ENCODE data around the gene AFAP1L1.

AFAP1L1 gene

DNA sequence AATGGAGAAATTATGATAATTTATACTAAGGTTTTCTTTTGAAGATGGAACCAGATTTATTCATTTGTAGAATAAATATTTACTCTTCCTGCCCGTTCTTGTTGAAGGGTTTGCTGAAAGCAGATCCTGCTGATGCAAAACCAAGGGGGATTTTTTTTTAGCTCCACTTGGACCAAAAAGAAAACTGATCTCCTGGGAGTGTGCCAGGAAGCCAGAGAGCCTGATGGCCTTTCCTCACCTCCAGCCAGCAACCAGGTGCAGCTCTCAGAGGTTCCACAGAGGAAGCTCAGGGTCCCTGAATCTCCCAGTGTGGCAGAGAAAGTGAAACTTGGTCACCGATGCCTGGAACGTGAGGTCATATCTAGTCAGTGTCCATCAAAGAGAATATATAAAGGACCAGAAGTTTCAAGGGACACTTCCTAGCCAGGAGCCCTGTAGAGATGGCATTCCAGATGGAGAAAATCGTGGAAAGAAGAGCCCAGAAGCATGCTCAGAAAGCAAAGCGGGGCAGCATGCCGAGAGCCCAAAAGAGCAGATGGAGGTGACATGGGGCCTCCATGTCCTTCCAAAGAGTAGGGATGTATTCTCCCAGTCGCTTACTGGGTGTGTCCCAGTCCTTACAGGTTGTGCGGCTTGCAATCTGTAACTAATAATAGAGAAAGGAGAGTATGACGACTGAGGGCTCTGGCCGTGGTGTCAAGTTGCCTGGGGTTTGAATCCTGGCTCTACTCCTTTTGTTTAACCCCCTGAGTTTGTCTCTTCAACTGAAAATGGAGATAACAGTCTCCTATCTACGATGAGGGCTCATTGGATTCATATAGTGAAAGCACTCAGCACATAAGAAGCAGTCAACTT, 12.2 kb downstream of the AFAP1L1 start:
- no peak for ATAC-seq
- TF ChIP-seq ESRRG (CRISPR knock-in tag; IDR thresholded peaks at IDR 0.05) = no peak
- TF ChIP-seq ARNTL (CRISPR knock-in tag; IDR thresholded peaks at IDR 0.05; ENCODE audit: borderline replicate concordance, low read depth) = no peak
- no peak for TF ChIP-seq ZFP30 (CRISPR knock-in tag; IDR thresholded peaks at IDR 0.05)
- TF ChIP-seq TCF4 (CRISPR knock-in tag; IDR thresholded peaks at IDR 0.05; ENCODE audit: borderline replicate concordance) = no peak
- TF ChIP-seq ZC3H10 (CRISPR knock-in tag; IDR thresholded peaks at IDR 0.05) = no peak
- TF ChIP-seq, protein P1, sequence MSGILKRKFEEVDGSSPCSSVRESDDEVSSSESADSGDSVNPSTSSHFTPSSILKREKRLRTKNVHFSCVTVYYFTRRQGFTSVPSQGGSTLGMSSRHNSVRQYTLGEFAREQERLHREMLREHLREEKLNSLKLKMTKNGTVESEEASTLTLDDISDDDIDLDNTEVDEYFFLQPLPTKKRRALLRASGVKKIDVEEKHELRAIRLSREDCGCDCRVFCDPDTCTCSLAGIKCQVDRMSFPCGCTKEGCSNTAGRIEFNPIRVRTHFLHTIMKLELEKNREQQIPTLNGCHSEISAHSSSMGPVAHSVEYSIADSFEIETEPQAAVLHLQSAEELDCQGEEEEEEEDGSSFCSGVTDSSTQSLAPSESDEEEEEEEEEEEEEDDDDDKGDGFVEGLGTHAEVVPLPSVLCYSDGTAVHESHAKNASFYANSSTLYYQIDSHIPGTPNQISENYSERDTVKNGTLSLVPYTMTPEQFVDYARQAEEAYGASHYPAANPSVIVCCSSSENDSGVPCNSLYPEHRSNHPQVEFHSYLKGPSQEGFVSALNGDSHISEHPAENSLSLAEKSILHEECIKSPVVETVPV (CRISPR knock-in tag; IDR thresholded peaks at IDR 0.05) = no peak
- TF ChIP-seq ZNF8 (CRISPR knock-in tag; IDR thresholded peaks at IDR 0.05) = no peak
- TF ChIP-seq RARB (CRISPR knock-in tag; IDR thresholded peaks at IDR 0.05) = no peak
- TF ChIP-seq, protein P2, sequence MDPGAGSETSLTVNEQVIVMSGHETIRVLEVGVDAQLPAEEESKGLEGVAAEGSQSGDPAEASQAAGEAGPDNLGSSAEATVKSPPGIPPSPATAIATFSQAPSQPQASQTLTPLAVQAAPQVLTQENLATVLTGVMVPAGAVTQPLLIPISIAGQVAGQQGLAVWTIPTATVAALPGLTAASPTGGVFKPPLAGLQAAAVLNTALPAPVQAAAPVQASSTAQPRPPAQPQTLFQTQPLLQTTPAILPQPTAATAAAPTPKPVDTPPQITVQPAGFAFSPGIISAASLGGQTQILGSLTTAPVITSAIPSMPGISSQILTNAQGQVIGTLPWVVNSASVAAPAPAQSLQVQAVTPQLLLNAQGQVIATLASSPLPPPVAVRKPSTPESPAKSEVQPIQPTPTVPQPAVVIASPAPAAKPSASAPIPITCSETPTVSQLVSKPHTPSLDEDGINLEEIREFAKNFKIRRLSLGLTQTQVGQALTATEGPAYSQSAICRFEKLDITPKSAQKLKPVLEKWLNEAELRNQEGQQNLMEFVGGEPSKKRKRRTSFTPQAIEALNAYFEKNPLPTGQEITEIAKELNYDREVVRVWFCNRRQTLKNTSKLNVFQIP (CRISPR knock-in tag; IDR thresholded peaks at IDR 0.05; ENCODE audit: borderline replicate concordance, low read depth) = no peak
- TF ChIP-seq PPARA (CRISPR knock-in tag; IDR thresholded peaks at IDR 0.05; ENCODE audit: borderline replicate concordance) = no peak
- TF ChIP-seq ZNF70 (CRISPR knock-in tag; IDR thresholded peaks at IDR 0.05) = no peak
- no peak for TF ChIP-seq OSR1 (CRISPR knock-in tag; IDR thresholded peaks at IDR 0.05)
- TF ChIP-seq, protein P3, sequence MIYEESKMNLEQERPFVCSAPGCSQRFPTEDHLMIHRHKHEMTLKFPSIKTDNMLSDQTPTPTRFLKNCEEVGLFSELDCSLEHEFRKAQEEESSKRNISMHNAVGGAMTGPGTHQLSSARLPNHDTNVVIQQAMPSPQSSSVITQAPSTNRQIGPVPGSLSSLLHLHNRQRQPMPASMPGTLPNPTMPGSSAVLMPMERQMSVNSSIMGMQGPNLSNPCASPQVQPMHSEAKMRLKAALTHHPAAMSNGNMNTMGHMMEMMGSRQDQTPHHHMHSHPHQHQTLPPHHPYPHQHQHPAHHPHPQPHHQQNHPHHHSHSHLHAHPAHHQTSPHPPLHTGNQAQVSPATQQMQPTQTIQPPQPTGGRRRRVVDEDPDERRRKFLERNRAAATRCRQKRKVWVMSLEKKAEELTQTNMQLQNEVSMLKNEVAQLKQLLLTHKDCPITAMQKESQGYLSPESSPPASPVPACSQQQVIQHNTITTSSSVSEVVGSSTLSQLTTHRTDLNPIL (CRISPR knock-in tag; IDR thresholded peaks at IDR 0.05; ENCODE audit: low read depth) = no peak
- TF ChIP-seq ZNF565 (CRISPR knock-in tag; conservative IDR thresholded peaks at IDR 0.05; ENCODE audit: low read depth) = no peak
- TF ChIP-seq SNAI2 (CRISPR knock-in tag; IDR thresholded peaks at IDR 0.05) = no peak
- TF ChIP-seq ISL1 (CRISPR knock-in tag; IDR thresholded peaks at IDR 0.05) = no peak
- TF ChIP-seq ZFP3 (CRISPR knock-in tag; IDR thresholded peaks at IDR 0.05) = no peak
- TF ChIP-seq, protein P4, sequence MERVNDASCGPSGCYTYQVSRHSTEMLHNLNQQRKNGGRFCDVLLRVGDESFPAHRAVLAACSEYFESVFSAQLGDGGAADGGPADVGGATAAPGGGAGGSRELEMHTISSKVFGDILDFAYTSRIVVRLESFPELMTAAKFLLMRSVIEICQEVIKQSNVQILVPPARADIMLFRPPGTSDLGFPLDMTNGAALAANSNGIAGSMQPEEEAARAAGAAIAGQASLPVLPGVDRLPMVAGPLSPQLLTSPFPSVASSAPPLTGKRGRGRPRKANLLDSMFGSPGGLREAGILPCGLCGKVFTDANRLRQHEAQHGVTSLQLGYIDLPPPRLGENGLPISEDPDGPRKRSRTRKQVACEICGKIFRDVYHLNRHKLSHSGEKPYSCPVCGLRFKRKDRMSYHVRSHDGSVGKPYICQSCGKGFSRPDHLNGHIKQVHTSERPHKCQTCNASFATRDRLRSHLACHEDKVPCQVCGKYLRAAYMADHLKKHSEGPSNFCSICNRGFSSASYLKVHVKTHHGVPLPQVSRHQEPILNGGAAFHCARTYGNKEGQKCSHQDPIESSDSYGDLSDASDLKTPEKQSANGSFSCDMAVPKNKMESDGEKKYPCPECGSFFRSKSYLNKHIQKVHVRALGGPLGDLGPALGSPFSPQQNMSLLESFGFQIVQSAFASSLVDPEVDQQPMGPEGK (CRISPR knock-in tag; IDR thresholded peaks at IDR 0.05; ENCODE audit: borderline replicate concordance) = no peak
- no peak for TF ChIP-seq BACH2 (CRISPR knock-in tag; IDR thresholded peaks at IDR 0.05; ENCODE audit: borderline replicate concordance)
- TF ChIP-seq, protein P5, sequence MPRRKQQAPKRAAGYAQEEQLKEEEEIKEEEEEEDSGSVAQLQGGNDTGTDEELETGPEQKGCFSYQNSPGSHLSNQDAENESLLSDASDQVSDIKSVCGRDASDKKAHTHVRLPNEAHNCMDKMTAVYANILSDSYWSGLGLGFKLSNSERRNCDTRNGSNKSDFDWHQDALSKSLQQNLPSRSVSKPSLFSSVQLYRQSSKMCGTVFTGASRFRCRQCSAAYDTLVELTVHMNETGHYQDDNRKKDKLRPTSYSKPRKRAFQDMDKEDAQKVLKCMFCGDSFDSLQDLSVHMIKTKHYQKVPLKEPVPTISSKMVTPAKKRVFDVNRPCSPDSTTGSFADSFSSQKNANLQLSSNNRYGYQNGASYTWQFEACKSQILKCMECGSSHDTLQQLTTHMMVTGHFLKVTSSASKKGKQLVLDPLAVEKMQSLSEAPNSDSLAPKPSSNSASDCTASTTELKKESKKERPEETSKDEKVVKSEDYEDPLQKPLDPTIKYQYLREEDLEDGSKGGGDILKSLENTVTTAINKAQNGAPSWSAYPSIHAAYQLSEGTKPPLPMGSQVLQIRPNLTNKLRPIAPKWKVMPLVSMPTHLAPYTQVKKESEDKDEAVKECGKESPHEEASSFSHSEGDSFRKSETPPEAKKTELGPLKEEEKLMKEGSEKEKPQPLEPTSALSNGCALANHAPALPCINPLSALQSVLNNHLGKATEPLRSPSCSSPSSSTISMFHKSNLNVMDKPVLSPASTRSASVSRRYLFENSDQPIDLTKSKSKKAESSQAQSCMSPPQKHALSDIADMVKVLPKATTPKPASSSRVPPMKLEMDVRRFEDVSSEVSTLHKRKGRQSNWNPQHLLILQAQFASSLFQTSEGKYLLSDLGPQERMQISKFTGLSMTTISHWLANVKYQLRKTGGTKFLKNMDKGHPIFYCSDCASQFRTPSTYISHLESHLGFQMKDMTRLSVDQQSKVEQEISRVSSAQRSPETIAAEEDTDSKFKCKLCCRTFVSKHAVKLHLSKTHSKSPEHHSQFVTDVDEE (CRISPR knock-in tag; IDR thresholded peaks at IDR 0.05) = no peak

- TF ChIP-seq ZFP30 (CRISPR knock-in tag; IDR thresholded peaks at IDR 0.05) (no peak), PPARA (CRISPR knock-in tag; IDR thresholded peaks at IDR 0.05; ENCODE audit: borderline replicate concordance) (no peak)
- ATAC-seq = no peak
Measured at GRCh38 chr5:149284501-149284900, 12.8 kb downstream of the AFAP1L1 start.

- ATAC-seq = no peak
- TF ChIP-seq GLIS3 (CRISPR knock-in tag; IDR thresholded peaks at IDR 0.05) = no peak
- TF ChIP-seq ARNTL (CRISPR knock-in tag; IDR thresholded peaks at IDR 0.05; ENCODE audit: borderline replicate concordance, low read depth) = no peak
- TF ChIP-seq ZNF565 (CRISPR knock-in tag; conservative IDR thresholded peaks at IDR 0.05; ENCODE audit: low read depth) = no peak
- no peak for TF ChIP-seq SNAI2 (CRISPR knock-in tag; IDR thresholded peaks at IDR 0.05)
- TF ChIP-seq TOX (CRISPR knock-in tag; IDR thresholded peaks at IDR 0.05; ENCODE audit: borderline replicate concordance) = no peak
- TF ChIP-seq, protein P4 (CRISPR knock-in tag; IDR thresholded peaks at IDR 0.05; ENCODE audit: borderline replicate concordance) = no peak
- TF ChIP-seq ISL1 (CRISPR knock-in tag; IDR thresholded peaks at IDR 0.05) = no peak
- TF ChIP-seq PPARA (CRISPR knock-in tag; IDR thresholded peaks at IDR 0.05; ENCODE audit: borderline replicate concordance) = no peak
- TF ChIP-seq, protein P3 (CRISPR knock-in tag; IDR thresholded peaks at IDR 0.05; ENCODE audit: low read depth) = no peak
- TF ChIP-seq, protein P2 (CRISPR knock-in tag; IDR thresholded peaks at IDR 0.05; ENCODE audit: borderline replicate concordance, low read depth) = no peak
- no peak for TF ChIP-seq BACH2 (CRISPR knock-in tag; IDR thresholded peaks at IDR 0.05; ENCODE audit: borderline replicate concordance)
Measured at GRCh38 chr5:149285153-149285552, 13.5 kb downstream of the AFAP1L1 start.
